Neural cell (in vitro differentiated cells): ENCODE results near the gene MARS2.

Experiments used
- EZH2 ChIP-seq: fragments of 200-600, 300-800 bp; shearing (Covaris generic), sonication (generic); IDR thresholded peaks from 2 replicates; pipeline ENCODE4 v1.6.1; 2014; ENCODE audit warnings: antibody characterized with exemption, low read length, borderline replicate concordance, mild to moderate bottlenecking; ENCODE audit not compliant: insufficient read depth, poor library complexity, severe bottlenecking
- RAD21 ChIP-seq: fragments of 450-650 bp; conservative IDR thresholded peaks from 2 replicates; pipeline ENCODE4 v1.6.1; 2014; ENCODE audit warnings: antibody characterized with exemption, mild to moderate bottlenecking, moderate library complexity
- REST ChIP-seq: IDR thresholded peaks from 2 replicates; pipeline ENCODE4 v1.6.1; 2012; ENCODE audit warnings: borderline replicate concordance
- SMC3 ChIP-seq: fragments of 450-650 bp; conservative IDR thresholded peaks from 2 replicates; pipeline ENCODE4 v1.6.1; 2014; ENCODE audit warnings: antibody characterized with exemption, mild to moderate bottlenecking, moderate library complexity; ENCODE audit not compliant: poor library complexity
- TF ChIP-seq, protein P1 (sequence below): fragments of 450-650 bp; IDR thresholded peaks from 2 replicates; pipeline ENCODE4 v1.5.1; 2014; ENCODE audit warnings: antibody characterized with exemption, mild to moderate bottlenecking, moderate library complexity; ENCODE audit not compliant: poor library complexity, severe bottlenecking

GRCh38 chr2:197666277-197666676 is 38.9 kb upstream of the MARS2 start:
- TF ChIP-seq, protein P1, sequence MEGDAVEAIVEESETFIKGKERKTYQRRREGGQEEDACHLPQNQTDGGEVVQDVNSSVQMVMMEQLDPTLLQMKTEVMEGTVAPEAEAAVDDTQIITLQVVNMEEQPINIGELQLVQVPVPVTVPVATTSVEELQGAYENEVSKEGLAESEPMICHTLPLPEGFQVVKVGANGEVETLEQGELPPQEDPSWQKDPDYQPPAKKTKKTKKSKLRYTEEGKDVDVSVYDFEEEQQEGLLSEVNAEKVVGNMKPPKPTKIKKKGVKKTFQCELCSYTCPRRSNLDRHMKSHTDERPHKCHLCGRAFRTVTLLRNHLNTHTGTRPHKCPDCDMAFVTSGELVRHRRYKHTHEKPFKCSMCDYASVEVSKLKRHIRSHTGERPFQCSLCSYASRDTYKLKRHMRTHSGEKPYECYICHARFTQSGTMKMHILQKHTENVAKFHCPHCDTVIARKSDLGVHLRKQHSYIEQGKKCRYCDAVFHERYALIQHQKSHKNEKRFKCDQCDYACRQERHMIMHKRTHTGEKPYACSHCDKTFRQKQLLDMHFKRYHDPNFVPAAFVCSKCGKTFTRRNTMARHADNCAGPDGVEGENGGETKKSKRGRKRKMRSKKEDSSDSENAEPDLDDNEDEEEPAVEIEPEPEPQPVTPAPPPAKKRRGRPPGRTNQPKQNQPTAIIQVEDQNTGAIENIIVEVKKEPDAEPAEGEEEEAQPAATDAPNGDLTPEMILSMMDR, result no peak
- TF ChIP-seq EZH2 (no peak), REST (no peak), RAD21 (no peak), SMC3 (no peak)
